OCI-LY7 (cell line): ENCODE data around the gene ZCCHC2. TPM values are rescaled to one million over a fixed set of nuclear protein-coding genes. Genes with fewer than 3 reads are reported as not detected.
A peak's percentile ranks its signal among the peaks of the same experiment; 100 is the strongest.

Experiments used
- BruUV-seq: library from RNA; stranded (reverse); fragments of 400-500 nt; replicated peaks from 2 replicates; lab custom pipeline; 2021; lab: Mats Ljungman, UMichigan
- CTCF ChIA-PET: fragments of 300-600 bp; sonication (Branson Sonifier 250); formaldehyde crosslinking; loops from one replicate; lab custom pipeline; 2022; ENCODE audit warnings: antibody characterized with exemption; ENCODE audit not compliant: unreplicated experiment; lab: Charles Lee
- POLR2A ChIA-PET: fragments of 300-600 bp; sonication (Branson Sonifier 250); formaldehyde crosslinking; loops from one replicate; lab custom pipeline; 2022; ENCODE audit warnings: antibody characterized with exemption; lab: Charles Lee
- DNase-seq: peaks from one replicate; pipeline ENCODE4 v3.0.0-alpha.2; 2015; ENCODE audit warnings: low spot score
- H2AFZ ChIP-seq: fragments of 200-600 bp; sonication (generic), shearing (Covaris generic); 2 replicates; pipeline ENCODE4 v1.6.1; 2014; ENCODE audit warnings: mild to moderate bottlenecking, antibody characterized with exemption, low read length, moderate library complexity
- H3K27ac ChIP-seq: fragments of 200-600 bp; sonication (generic); 2 replicates; pipeline ENCODE4 v1.5.1; 2014; ENCODE audit warnings: mixed run types, low read depth, mild to moderate bottlenecking, moderate library complexity, low read length, inconsistent platforms; ENCODE audit not compliant: poor library complexity, severe bottlenecking
- H3K36me3 ChIP-seq: fragments of 200-600 bp; sonication (generic); 2 replicates; pipeline ENCODE4 v1.6.1; 2014; ENCODE audit warnings: mild to moderate bottlenecking, antibody characterized with exemption, low read length, moderate library complexity, mixed read lengths; ENCODE audit not compliant: insufficient read depth
- H3K4me1 ChIP-seq: fragments of 200-600 bp; sonication (generic); 2 replicates; pipeline ENCODE4 v1.5.1; 2014; ENCODE audit warnings: mild to moderate bottlenecking, low read length; ENCODE audit not compliant: insufficient read depth, poor library complexity, severe bottlenecking
- H3K4me2 ChIP-seq: fragments of 200-600 bp; sonication (generic); 2 replicates; pipeline ENCODE4 v1.6.1; 2014; ENCODE audit warnings: mild to moderate bottlenecking, low read length
- H3K4me3 ChIP-seq: fragments of 200-600 bp; sonication (generic); 2 replicates; pipeline ENCODE4 v1.5.1; 2014; ENCODE audit warnings: mild to moderate bottlenecking, low read depth, low read length; ENCODE audit not compliant: poor library complexity, severe bottlenecking
- H3K79me2 ChIP-seq: fragments of 200-600 bp; sonication (generic); 2 replicates; pipeline ENCODE4 v1.6.1; 2016; ENCODE audit warnings: low read depth, mild to moderate bottlenecking, low read length, moderate library complexity, mixed read lengths; ENCODE audit not compliant: insufficient read depth
- H3K9me2 ChIP-seq: fragments of 200-600 bp; sonication (generic); 2 replicates; pipeline ENCODE4 v1.6.1; 2016; ENCODE audit warnings: mild to moderate bottlenecking, low read length, mixed read lengths; ENCODE audit not compliant: insufficient read depth
- H3K9me3 ChIP-seq: fragments of 200-600 bp; sonication (generic); 2 replicates; pipeline ENCODE4 v1.6.1; 2014; ENCODE audit warnings: mild to moderate bottlenecking, mixed run types, low read length, mixed read lengths
- H4K20me1 ChIP-seq: fragments of 200-600 bp; sonication (generic); 2 replicates; pipeline ENCODE4 v1.6.1; 2014; ENCODE audit warnings: mild to moderate bottlenecking, antibody characterized with exemption, low read length, moderate library complexity, mixed read lengths; ENCODE audit not compliant: insufficient read depth
- CTCF ChIP-seq: fragments of 200-600 bp; sonication (generic); conservative IDR thresholded peaks from 2 replicates; pipeline ENCODE4 v1.5.1; 2014; ENCODE audit warnings: mild to moderate bottlenecking, antibody characterized with exemption, low read length, moderate library complexity, mixed read lengths
- EZH2phosphoT487 ChIP-seq: fragments of 200-600 bp; sonication (generic); IDR thresholded peaks from 2 replicates; pipeline ENCODE4 v1.6.1; 2018; ENCODE audit warnings: low read depth, borderline replicate concordance, mild to moderate bottlenecking, mixed run types, antibody characterized with exemption, low read length, moderate library complexity, mixed read lengths
- intact Hi-C: fragments of 100-400 bp; cut with micrococcal nuclease; formaldehyde crosslinking; loops from one replicate; pipeline ENCODE4 v1.10.0; 2022; ENCODE audit not compliant: unreplicated experiment
- total RNA-seq, 2 experiments: library from RNA; depleted of rRNA in 1 of 2; stranded (reverse); fragments of >200 nt in 1 of 2; shearing (Covaris generic) in 1 of 2; gene quantifications; 2 replicates each; pipeline ENCODE4 v1.2.3, GENCODE V29; 2014 to 2022

ZCCHC2 gene
- total RNA-seq, 2 experiments from 2014 or later, result 16.9 to 17.5 TPM

- POLR2A ChIA-PET, result no interaction called here
Measured at GRCh38 chr18:62566199-62566598, 43.4 kb downstream of the ZCCHC2 start.

GRCh38 chr18:62566818-62567217 lies 44.0 kb downstream of the ZCCHC2 start:
- Histone ChIP-seq H4K20me1 (no peaks in the 10 kb centered on the region), H3K79me2 (no peaks in the 10 kb centered on the region), H3K36me3 (peaks cover 66% of the 10 kb centered on the region), H2AFZ (no peak overlapping the region), H3K9me3 (no peaks in the 10 kb centered on the region), H3K4me2 (no peak overlapping the region), H3K4me3 (no peak overlapping the region), H3K27ac (no peak overlapping the region), H3K4me1 (no peaks in the 10 kb centered on the region), H3K9me2 (no peaks in the 10 kb centered on the region)
- no TSS peak for BruUV-seq
- TF ChIP-seq EZH2phosphoT487 (no peak), CTCF (no peak)
- ChIA-PET POLR2A (interaction anchor here (0.5 kb wide), 1 partner anchor 160 kb away, joined by 3 read pairs; no protein-coding TSS in a partner anchor), CTCF (no interaction called here)
- no peak for DNase-seq
- intact Hi-C loops, result no loop called here

More at GRCh38 chr18:62566199-62566598, 43.4 kb downstream of the ZCCHC2 start:
- Histone ChIP-seq H3K4me3 (no peak overlapping the region), H3K9me2 (no peaks in the 10 kb centered on the region), H3K9me3 (no peaks in the 10 kb centered on the region), H4K20me1 (no peaks in the 10 kb centered on the region), H3K4me2 (no peak overlapping the region), H3K79me2 (no peaks in the 10 kb centered on the region), H3K36me3 (peaks cover 66% of the 10 kb centered on the region), H3K27ac (no peak overlapping the region), H2AFZ (no peak overlapping the region), H3K4me1 (no peaks in the 10 kb centered on the region)
- DNase-seq, result peak; percentile 3
- no peak for TF ChIP-seq EZH2phosphoT487
- TF ChIP-seq CTCF, result no peak
- CTCF ChIA-PET, result no interaction called here
- BruUV-seq, result no TSS peak
- intact Hi-C loops, result no loop called here

GRCh38 chr18:62569081-62569655 lies 46.3 kb downstream of the ZCCHC2 start:
- Histone ChIP-seq H3K36me3 (peaks cover 55% of the 10 kb centered on the region), H3K4me1 (no peaks in the 10 kb centered on the region), H2AFZ (no peak overlapping the region), H4K20me1 (no peaks in the 10 kb centered on the region), H3K4me3 (no peak overlapping the region), H3K4me2 (no peak overlapping the region), H3K27ac (no peak overlapping the region), H3K9me2 (no peaks in the 10 kb centered on the region), H3K79me2 (no peaks in the 10 kb centered on the region), H3K9me3 (no peaks in the 10 kb centered on the region)
- CTCF ChIA-PET, result no interaction called here
- DNase-seq, result no peak
- intact Hi-C loops, result no loop called here
- POLR2A ChIA-PET, result no interaction called here
- BruUV-seq, result no TSS peak
- TF ChIP-seq CTCF (no peak), EZH2phosphoT487 (no peak)
